ES-I3 (cell line): ENCODE data around the gene ZDHHC13.
"Not testable (repeated sequence)": the region's sequence is repeated elsewhere in the genome, so short reads cannot be mapped to it uniquely, and the experiment has no call there.

Source experiments
- H3K36me3 ChIP-seq: 2 replicates; pipeline ENCODE4 v1.6.1; 2013; ENCODE audit warnings: mild to moderate bottlenecking, low read length, control low read depth, moderate library complexity; ENCODE audit not compliant: insufficient read depth
- H3K4me1 ChIP-seq: 2 replicates; pipeline ENCODE4 v1.6.1; 2013; ENCODE audit warnings: mild to moderate bottlenecking, control low read depth, low read length; ENCODE audit not compliant: insufficient read depth
- H3K9ac ChIP-seq: 2 replicates; pipeline ENCODE4 v1.6.1; 2013; ENCODE audit warnings: low read depth, mild to moderate bottlenecking, low read length, moderate library complexity
- H3K9me3 ChIP-seq: 2 replicates; pipeline ENCODE4 v1.6.1; 2013; ENCODE audit warnings: mild to moderate bottlenecking, low read length, moderate library complexity; ENCODE audit not compliant: control insufficient read depth, insufficient read depth

Gene ZDHHC13

DNA sequence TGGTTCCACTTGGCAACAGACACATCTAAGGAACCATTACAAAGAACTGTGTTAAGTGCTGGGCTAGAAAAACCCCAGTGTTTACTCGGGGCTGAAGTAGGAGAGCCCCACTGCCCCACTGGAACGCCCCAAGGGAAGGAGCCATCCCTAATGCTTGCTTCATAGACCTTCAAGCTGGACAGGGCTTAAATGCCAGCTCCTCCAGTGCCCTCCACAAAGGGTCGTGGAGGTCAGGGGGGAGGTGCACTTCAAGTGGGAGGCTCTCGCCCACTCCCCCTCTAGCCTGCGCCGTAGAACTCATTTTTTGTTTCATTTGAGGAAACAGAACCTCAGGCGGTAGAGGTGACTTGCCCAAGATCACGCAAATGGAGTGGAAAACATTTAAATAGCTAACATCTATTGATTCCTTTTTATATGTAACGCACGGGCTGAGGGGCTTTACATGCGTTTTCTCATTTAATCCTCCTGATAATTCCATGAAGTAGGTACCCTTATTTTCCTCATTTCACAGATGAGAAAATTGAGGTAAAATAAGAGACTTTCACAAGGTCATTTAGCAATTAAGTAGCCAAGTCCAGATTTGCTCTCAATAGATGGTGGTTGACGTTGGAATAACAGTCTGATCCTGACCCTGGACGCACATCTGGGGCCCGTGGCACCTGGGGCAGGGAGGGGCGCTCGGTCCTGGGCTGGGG, 545 bp upstream of the ZDHHC13 start:
- H3K9me3 ChIP-seq, result no peaks in the 10 kb centered on the region
- H3K9ac ChIP-seq, result peak overlapping the region; percentile 91; the same call in 1 of the 2 replicates
- H3K36me3 ChIP-seq, result no peaks in the 10 kb centered on the region
- H3K4me1 ChIP-seq, result no peaks in the 10 kb centered on the region

DNA sequence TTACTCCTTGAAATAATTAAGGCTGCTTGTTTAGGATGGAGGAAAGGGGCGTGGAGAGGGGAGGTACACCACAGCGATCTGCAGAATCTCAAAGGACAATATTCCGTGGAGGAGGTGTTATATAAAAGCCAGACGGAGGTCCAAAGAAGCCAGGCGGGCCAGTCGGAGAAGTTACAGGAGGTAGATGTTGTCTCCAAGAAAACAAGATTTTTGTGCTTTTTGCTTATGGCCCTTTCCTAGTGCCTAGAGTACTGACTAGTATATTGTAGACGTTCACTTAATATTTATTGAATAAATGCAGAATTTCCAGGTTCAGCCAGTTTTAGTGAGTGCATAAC, 761 bp downstream of the ZDHHC13 start:
- Histone ChIP-seq H3K9me3 (no peaks in the 10 kb centered on the region), H3K36me3 (no peaks in the 10 kb centered on the region), H3K9ac (peak overlapping the region; percentile 91), H3K4me1 (no peaks in the 10 kb centered on the region)

DNA sequence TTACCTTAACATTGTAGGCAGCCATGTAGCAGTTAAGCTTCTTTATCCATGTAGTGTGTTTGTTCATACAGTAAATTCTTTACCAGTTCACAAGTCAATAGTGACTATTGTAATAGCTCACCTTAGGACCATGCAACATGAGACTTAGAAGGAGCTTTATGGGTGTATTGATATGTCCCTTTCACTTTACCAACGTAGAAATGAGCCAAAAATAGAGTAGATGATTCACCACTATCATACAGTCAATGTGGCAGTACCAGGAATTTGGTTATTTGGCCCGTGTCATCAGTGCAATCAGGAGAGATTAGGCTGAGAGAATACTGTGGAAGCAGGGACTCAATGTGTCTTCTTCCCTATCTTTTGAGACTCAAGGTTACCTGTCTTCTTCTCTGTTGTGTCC, 4.7 kb downstream of the ZDHHC13 start:
- Histone ChIP-seq H3K9ac (no peak overlapping the region), H3K36me3 (no peaks in the 10 kb centered on the region), H3K9me3 (no peaks in the 10 kb centered on the region), H3K4me1 (no peaks in the 10 kb centered on the region)

DNA sequence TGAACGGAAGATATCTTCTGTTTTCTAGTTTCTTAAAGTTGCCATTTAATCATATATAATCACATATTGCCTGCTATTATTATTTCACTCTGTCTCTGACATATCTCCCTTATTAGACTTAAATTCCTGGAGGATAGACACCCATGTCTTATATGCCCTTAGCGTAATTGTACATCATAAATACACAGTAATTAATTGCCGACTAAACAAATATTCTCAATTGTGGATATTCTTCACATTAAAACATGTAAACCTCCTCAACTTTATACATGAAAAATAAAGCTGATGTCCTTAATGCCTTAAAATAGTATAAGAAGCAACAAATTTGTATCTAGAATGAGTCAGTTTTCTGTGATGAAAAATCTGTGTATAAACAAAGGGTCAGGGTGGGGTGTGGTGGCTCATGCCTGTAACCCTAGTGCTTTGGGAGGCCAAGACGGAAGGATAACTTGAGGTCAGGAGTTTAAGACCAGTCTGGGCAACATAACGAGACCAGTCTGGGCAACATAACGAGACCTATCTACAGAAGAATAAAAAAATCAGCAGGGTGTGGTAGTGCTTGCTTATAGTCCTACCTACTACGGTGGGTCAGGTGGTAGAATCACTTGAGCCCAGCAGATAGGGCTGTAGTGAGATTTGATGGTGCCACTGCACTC, 6.1 kb downstream of the ZDHHC13 start:
- H3K9me3 ChIP-seq, result no peaks in the 10 kb centered on the region
- H3K4me1 ChIP-seq, result no peaks in the 10 kb centered on the region
- no peaks in the 10 kb centered on the region for H3K36me3 ChIP-seq
- no peak overlapping the region for H3K9ac ChIP-seq

DNA sequence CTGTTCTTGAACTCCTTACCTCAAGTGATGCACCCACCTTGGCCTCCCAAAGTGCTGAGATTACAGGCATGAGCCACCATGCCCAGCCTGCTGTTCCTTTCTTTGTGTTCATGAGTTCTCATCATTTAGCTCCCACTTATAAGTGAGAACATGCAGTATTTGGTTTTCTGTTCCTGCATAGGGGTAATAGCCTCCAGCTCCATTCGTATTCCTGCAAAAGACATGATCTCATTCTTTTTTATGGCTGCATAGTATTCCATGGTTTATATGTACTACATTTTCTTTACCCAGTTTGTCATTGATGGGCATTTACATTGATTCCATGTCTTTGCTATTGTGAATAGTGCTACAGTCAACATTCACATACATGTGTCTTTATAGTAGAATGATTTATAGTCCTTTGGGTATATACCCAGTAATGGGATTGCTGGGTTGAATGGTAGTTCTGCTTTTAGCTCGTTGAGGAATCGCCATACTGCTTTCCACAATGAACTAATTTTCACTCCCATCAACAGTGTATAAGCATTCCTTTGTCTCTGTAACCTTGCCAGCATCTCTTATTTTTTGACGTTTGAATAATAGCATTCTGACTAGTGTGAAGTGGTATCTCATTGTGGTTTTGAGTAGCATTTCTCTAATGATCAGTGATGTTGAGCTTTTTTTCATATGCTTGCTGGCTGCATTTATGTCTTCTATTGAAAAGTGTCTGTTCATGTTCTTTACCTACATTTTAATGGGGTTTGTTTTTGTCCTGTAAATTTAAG, 9.8 kb downstream of the ZDHHC13 start:
- not testable (repeated sequence) for H3K4me1 ChIP-seq, H3K36me3 ChIP-seq, H3K9me3 ChIP-seq, H3K9ac ChIP-seq

DNA sequence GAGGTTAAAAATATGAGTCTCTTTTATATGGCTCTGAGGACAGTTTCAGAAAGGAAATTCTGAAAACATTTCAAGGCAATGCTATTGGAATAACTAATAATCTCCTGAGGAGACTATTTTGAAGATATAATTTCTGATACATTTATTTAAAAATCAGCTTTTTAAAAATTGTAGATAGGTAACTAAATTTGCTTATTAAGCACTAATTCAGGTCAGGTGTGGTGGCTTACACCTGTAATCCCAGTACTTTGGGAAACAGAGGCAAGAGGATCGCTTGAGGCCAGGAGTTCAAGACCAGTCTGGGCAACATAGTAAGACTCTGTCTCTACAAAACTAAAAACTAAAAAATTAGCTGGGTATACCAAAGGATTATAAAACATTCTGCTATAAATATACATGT, 17.0 kb downstream of the ZDHHC13 start:
- H3K4me1 ChIP-seq, result no peaks in the 10 kb centered on the region
- no peaks in the 10 kb centered on the region; the same call in none of the 2 replicates for H3K36me3 ChIP-seq
- H3K9me3 ChIP-seq, result peaks cover 3% of the 10 kb centered on the region; the same call in 1 of the 2 replicates
- no peak overlapping the region for H3K9ac ChIP-seq

DNA sequence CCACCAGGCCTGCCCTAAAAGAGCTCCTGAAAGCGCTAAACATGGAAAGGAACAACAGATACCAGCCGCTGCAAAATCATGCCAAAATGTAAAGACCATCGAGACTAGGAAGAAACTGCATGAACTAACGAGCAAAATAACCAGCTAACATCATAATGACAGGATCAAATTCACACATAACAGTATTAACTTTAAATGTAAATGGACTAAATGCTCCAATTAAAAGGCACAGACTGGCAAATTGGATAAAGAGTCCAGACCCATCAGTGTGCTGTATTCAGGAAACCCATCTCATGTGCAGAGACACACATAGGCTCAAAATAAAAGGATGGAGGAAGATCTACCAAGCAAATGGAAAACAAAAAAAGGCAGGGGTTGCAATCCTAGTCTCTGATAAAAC, 19.9 kb downstream of the ZDHHC13 start:
- H3K9ac ChIP-seq, H3K9me3 ChIP-seq, H3K4me1 ChIP-seq, H3K36me3 ChIP-seq: not testable (repeated sequence)

DNA sequence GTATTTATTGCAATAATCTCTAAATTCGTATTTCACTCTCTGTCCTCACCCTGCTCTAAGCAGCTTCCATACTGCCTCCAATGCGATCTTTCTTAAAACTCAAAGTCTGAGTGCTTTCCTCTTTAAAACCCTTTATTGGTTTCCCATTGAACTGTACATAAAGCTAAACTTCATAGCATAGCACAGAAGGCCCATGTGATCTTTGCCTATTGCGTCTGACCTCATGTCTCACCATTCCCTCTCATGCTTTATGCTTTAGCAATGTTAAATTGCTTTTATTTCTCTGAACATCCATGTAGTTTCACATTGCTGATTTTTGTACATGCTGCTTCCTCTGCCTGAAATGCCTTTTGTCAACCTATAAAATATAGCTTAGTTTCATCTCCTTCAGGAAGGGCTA, 28.4 kb downstream of the ZDHHC13 start:
- no peaks in the 10 kb centered on the region; the same call in 1 of the 2 replicates for H3K36me3 ChIP-seq
- H3K9me3 ChIP-seq, result no peaks in the 10 kb centered on the region
- no peak overlapping the region for H3K9ac ChIP-seq
- H3K4me1 ChIP-seq, result no peaks in the 10 kb centered on the region

DNA sequence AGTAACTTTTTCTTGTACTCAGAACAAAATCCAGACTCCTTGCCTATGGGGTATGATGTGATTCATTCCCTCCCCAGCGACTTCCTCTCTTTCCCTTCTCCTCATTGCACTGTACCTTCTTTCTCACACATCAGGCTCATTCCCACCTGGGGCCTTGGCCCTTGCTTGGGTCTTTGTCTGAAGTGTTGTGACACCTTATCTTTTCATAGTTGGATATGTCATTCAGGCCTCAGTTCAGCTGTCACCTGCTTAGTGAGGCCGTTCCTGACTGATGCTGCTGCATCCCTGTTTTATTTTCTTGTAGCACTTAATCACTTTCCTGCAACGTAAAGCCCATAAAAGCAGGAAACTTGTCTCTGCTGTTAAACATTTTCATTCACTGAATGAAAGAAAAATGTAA, 39.9 kb downstream of the ZDHHC13 start:
- H3K36me3 ChIP-seq, result no peaks in the 10 kb centered on the region; the same call in none of the 2 replicates
- no peak overlapping the region for H3K9ac ChIP-seq
- no peaks in the 10 kb centered on the region for H3K4me1 ChIP-seq
- no peaks in the 10 kb centered on the region for H3K9me3 ChIP-seq

DNA sequence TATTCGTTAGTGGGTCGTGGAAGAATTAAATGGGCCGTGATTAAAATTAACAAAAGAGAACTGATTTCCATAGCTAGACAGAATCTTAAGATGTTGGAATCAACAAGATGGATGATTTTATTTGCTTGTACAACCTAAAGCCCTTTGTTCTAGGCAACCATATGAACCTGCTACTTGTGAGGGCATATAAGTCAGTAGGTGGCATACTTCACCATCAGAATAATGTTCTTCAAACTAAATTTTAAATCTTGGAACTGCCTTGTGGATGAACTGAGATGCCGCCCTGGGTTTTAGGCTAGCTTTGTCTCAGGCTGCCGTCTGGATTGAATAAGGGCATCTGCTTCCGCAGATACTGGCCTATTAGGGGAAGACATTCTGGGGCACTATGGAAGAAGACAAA, 43.9 kb downstream of the ZDHHC13 start:
- H3K9ac ChIP-seq, result no peak overlapping the region
- H3K4me1 ChIP-seq, result no peaks in the 10 kb centered on the region
- peaks cover 4% of the 10 kb centered on the region for H3K36me3 ChIP-seq
- H3K9me3 ChIP-seq, result no peaks in the 10 kb centered on the region

DNA sequence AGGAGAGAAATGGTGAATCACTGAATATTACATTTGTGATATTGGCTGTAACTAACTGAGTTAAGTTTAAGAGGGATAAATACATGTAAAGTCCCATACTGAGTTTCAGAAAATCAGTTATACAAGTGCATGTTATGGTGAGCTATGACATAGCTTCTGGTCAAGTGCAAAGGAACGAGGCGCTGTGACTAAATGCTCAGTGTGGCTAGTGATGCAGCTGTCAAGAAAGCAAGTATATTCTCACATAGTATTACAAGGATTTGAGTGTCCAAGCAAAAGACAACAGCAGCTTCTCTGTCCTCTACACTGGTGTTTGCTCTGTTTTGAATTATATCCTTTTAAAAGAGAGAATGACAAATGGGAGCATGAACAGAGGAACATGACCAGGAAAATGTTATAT, 44.7 kb downstream of the ZDHHC13 start:
- H3K9me3 ChIP-seq, result no peaks in the 10 kb centered on the region
- no peak overlapping the region for H3K9ac ChIP-seq
- no peaks in the 10 kb centered on the region for H3K4me1 ChIP-seq
- H3K36me3 ChIP-seq, result peaks cover 5% of the 10 kb centered on the region; the same call in 1 of the 2 replicates

DNA sequence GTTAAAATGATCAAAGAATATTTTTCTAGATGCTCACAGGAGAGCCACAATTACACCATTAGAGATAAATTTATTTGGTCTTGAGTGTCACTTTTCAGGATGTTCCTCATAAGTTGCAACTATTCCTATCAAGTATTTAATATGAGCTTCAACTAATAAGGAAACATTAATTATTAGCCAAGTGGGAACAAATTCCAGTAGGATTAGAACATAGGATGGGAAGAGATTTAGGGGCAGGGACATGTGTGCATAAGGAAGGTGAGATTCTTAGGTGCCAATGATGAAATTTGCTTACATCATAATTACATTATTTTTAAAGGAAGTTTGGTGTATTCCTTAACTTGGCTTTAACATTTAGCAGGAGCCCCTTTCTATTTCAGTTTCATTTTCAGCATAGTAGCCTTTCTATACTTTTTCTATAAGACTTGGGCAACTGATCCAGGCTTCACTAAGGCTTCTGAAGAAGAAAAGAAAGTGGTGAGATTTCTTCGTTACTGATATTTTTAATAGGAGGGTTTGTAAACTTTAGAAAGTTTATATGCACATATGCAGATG, 46.1 kb downstream of the ZDHHC13 start:
- Histone ChIP-seq H3K9me3 (no peaks in the 10 kb centered on the region), H3K4me1 (no peaks in the 10 kb centered on the region), H3K9ac (no peak overlapping the region), H3K36me3 (peaks cover 5% of the 10 kb centered on the region; the same call in 1 of the 2 replicates)

DNA sequence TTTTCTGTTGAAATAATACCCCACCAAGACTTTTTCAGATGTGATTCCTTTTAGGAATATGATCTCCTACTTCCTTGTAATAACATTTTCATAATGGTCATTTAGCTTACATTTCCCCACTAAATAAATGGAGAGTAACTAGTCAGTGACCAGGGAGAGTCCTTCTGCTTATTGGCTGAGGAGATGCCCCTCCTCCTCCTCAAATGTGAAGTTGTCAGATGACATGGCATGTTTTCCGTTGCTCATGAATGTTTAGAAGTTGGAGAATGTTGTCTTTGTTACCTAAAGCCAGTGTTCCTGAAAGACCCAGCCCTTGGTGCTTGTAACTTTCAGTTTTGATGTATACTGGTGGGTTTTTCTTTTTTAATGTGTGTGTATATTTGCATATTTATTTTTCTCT, 46.6 kb downstream of the ZDHHC13 start:
- H3K36me3 ChIP-seq, result peaks cover 5% of the 10 kb centered on the region; the same call in 1 of the 2 replicates

DNA sequence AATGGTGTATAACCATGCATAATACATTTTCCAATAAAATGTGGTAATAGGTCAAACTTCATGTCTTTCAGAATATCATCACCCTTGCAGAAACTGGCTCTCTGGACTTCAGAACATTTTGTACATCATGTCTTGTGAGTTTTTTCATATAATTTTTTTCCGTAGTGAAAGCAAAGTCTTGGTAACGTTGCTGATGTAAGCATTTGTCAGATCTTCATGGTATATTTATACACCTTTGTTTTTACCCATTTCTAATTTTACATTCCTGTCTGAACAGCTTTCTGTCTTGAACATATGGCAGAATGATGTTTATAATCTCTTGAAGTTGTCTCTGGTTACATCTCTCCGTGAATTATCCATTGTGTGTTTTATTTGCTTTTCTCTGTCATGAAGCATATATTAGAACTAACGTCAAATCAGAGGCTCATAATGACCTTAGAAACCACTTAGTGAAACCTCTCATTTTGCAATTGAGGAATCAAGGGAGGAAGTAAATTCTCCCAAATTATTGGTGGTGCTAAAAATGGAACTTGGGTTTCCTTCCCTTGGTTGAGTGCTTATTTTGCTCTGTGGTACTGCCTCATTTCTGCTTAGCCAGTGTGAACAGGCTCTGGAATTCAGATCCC, 47.4 kb downstream of the ZDHHC13 start:
- no peaks in the 10 kb centered on the region for H3K9me3 ChIP-seq
- no peaks in the 10 kb centered on the region for H3K4me1 ChIP-seq
- H3K36me3 ChIP-seq, result peaks cover 5% of the 10 kb centered on the region; the same call in 1 of the 2 replicates
- no peak overlapping the region for H3K9ac ChIP-seq

More for the DNA sequence above, 46.6 kb downstream of the ZDHHC13 start:
- no peaks in the 10 kb centered on the region for H3K9me3 ChIP-seq
- no peaks in the 10 kb centered on the region for H3K4me1 ChIP-seq
- no peak overlapping the region for H3K9ac ChIP-seq
